ENCODE results near the gene FHAD1.

Gene FHAD1

GRCh38 chr1:15400627-15401026 is 153.6 kb downstream of the FHAD1 start:
- DNase-seq (ENCODE audit: low spot score): no peak

- no peak for DNase-seq (ENCODE audit: low spot score)
Measured at GRCh38 chr1:15401391-15402055, 154.5 kb downstream of the FHAD1 start.

- DNase-seq (ENCODE audit: low spot score): no peak
Measured at GRCh38 chr1:15402809-15403450, 155.9 kb downstream of the FHAD1 start.

- DNase-seq (ENCODE audit: low spot score): no peak
Measured at GRCh38 chr1:15403962-15404580, 157.0 kb downstream of the FHAD1 start.

GRCh38 chr1:15405106-15405850 is 158.3 kb downstream of the FHAD1 start:
- no peak for DNase-seq (ENCODE audit: low spot score)

GRCh38 chr1:15406614-15407559 is 159.9 kb downstream of the FHAD1 start:
- no peak for DNase-seq (ENCODE audit: low spot score)

GRCh38 chr1:15407580-15407979 is 160.6 kb downstream of the FHAD1 start:
- DNase-seq (ENCODE audit: low spot score): no peak

- no peak for DNase-seq (ENCODE audit: low spot score)
Measured at GRCh38 chr1:15408890-15409387, 161.9 kb downstream of the FHAD1 start.

- DNase-seq (ENCODE audit: low spot score): peak; percentile 53
Measured at GRCh38 chr1:15409388-15410222, 162.6 kb downstream of the FHAD1 start, which contains the start of gene EFHD2. EFHD2 (plus strand) TSS chr1:15409888; CDS start chr1:15409972, 84 bp downstream.

GRCh38 chr1:15410223-15410883 is 163.3 kb downstream of the FHAD1 start:
- no peak for DNase-seq (ENCODE audit: low spot score)

- no peak for DNase-seq (ENCODE audit: low spot score)
Measured at GRCh38 chr1:15410884-15411245, 163.8 kb downstream of the FHAD1 start.

- peak; percentile 29 for DNase-seq (ENCODE audit: low spot score)
Measured at GRCh38 chr1:15411593-15412137, 164.6 kb downstream of the FHAD1 start.

GRCh38 chr1:15412175-15412800 is 165.3 kb downstream of the FHAD1 start:
- no peak for DNase-seq (ENCODE audit: low spot score)

- peak; percentile 26 for DNase-seq (ENCODE audit: low spot score)
Measured at GRCh38 chr1:15412843-15413242, 165.8 kb downstream of the FHAD1 start.

- no peak for DNase-seq (ENCODE audit: low spot score)
Measured at GRCh38 chr1:15413563-15414444, 166.8 kb downstream of the FHAD1 start.

GRCh38 chr1:15414445-15414983 is 167.5 kb downstream of the FHAD1 start:
- DNase-seq (ENCODE audit: low spot score): no peak

- no peak for DNase-seq (ENCODE audit: low spot score)
Measured at GRCh38 chr1:15417059-15417934, 170.3 kb downstream of the FHAD1 start.
